K562 (cell line): ENCODE results near the gene SCYL1. TPM values are rescaled to one million over a fixed set of nuclear protein-coding genes. Genes with fewer than 3 reads are reported as not detected.

Experiments used
- BCL6 ChIP-seq: fragments of 250-450 bp; sonication (Bioruptor Pico); IDR thresholded peaks from 2 replicates; pipeline ENCODE4 v1.4.0; 2020
- BRF1 ChIP-seq: IDR thresholded peaks from 3 replicates; pipeline ENCODE4 v1.6.1; 2011; ENCODE audit warnings: borderline replicate concordance, mild to moderate bottlenecking; ENCODE audit not compliant: insufficient read length; ENCODE audit errors: extremely low read depth
- FOXK1 ChIP-seq: sonication (generic); formaldehyde crosslinking; IDR thresholded peaks from 2 replicates; pipeline ENCODE4 v1.8.0; 2022; ENCODE audit warnings: missing genetic modification reagents, mild to moderate bottlenecking, borderline replicate concordance
- HNRNPL ChIP-seq: fragments of 200-400 bp; formaldehyde crosslinking; IDR thresholded peaks from 2 replicates; pipeline ENCODE4 v1.6.1; 2017; ENCODE audit warnings: low read depth, mild to moderate bottlenecking, low read length
- ILF3 ChIP-seq: fragments of 450-650 bp; IDR thresholded peaks from 2 replicates; pipeline ENCODE4 v1.6.1; 2018; ENCODE audit warnings: antibody characterized with exemption, mild to moderate bottlenecking, moderate library complexity, borderline replicate concordance
- MAZ ChIP-seq, 2 experiments: fragments of 450-650 bp in 1 of 2; sonication (generic) in 1 of 2; formaldehyde crosslinking; IDR thresholded peaks in 1 of 2; conservative IDR thresholded peaks in 1 of 2; 2 replicates each; pipeline versions ENCODE4 v1.4.0 to v1.5.0; 2020; ENCODE audit warnings: mild to moderate bottlenecking in 1 of 2, missing genetic modification reagents in 1 of 2
- SIN3B ChIP-seq: fragments of 450-650 bp; IDR thresholded peaks from 2 replicates; pipeline ENCODE4 v1.6.1; 2017; ENCODE audit warnings: low read depth, mild to moderate bottlenecking, moderate library complexity
- SMARCC2 ChIP-seq: fragments of 450-650 bp; IDR thresholded peaks from 2 replicates; pipeline ENCODE4 v1.6.1; 2017; ENCODE audit warnings: antibody characterized with exemption, moderate library complexity, mild to moderate bottlenecking, low read depth
- XRCC4 ChIP-seq: IDR thresholded peaks from one replicate; pipeline ENCODE4 v1.6.1; 2011; ENCODE audit not compliant: insufficient read depth, insufficient read length; ENCODE audit errors: extremely low read depth
- ZBED1 ChIP-seq: IDR thresholded peaks from 2 replicates; pipeline ENCODE4 v1.6.1; 2014
- ZNF184 ChIP-seq: sonication (generic); formaldehyde crosslinking; IDR thresholded peaks from 2 replicates; pipeline ENCODE4 v1.5.0; 2020; ENCODE audit warnings: missing genetic modification reagents
- polyA plus RNA-seq, 8 experiments: library from polyadenylated mRNA; depleted of rRNA in 4 of 8; stranded (reverse) in 5 of 8; unstranded in 3 of 8; fragments of >200 nt; fragmentation: Nextera tagmentation in 2 of 8; fragmentation: Illumina TruSeq in 1 of 8; extraction: Ambion mirVana in 2 of 8; extraction: Trizol in 1 of 8; gene quantifications; 2 replicates each; pipeline versions ENCODE4 v1.2.1 to v1.2.3, GENCODE V29; 2011 to 2014; ENCODE audit warnings: inconsistent platforms in 1 of 8, missing spikeins in 1 of 8
- total RNA-seq, 7 experiments: library from RNA; depleted of rRNA in 6 of 7; stranded (reverse); fragments of >200 nt in 6 of 7; fragmentation: Illumina TruSeq in 2 of 7; extraction: Trizol in 2 of 7; gene quantifications; 2 replicates each; pipeline versions ENCODE4 v1.2.1 to v1.2.3, GENCODE V29; 2011 to 2021; ENCODE audit warnings: low replicate concordance in 1 of 7
- TF ChIP-seq, protein P1 (sequence below): fragments of 200-800 bp; sonication (Bioruptor generic); IDR thresholded peaks from 2 replicates; pipeline ENCODE4 v1.6.1; 2016; ENCODE audit warnings: missing genetic modification characterization, missing compliant biosample characterization
- TF ChIP-seq, protein P2 (sequence below): sonication (generic); formaldehyde crosslinking; IDR thresholded peaks from 2 replicates; pipeline ENCODE4 v1.8.1; 2022; ENCODE audit warnings: missing genetic modification reagents
- TF ChIP-seq, protein P3 (sequence below), 2 experiments: fragments of 150-350 bp in 1 of 2; IDR thresholded peaks; 2 replicates each; pipeline ENCODE4 v1.6.1; 2012 to 2016; ENCODE audit warnings: low read depth in 2 of 2, low read length in 2 of 2, mild to moderate bottlenecking in 1 of 2, moderate library complexity in 1 of 2
- TF ChIP-seq, protein P4 (sequence below): sonication (generic); formaldehyde crosslinking; IDR thresholded peaks from 2 replicates; pipeline ENCODE4 v1.4.0; 2020; ENCODE audit warnings: mild to moderate bottlenecking, missing genetic modification reagents

The SCYL1 gene
- total and polyA plus RNA-seq, 9 of the 15 experiments (the other 6 are each of a cell fraction or from before 2014, with no cell fraction given), result 1.9 to 145 (median 57.6) TPM

DNA sequence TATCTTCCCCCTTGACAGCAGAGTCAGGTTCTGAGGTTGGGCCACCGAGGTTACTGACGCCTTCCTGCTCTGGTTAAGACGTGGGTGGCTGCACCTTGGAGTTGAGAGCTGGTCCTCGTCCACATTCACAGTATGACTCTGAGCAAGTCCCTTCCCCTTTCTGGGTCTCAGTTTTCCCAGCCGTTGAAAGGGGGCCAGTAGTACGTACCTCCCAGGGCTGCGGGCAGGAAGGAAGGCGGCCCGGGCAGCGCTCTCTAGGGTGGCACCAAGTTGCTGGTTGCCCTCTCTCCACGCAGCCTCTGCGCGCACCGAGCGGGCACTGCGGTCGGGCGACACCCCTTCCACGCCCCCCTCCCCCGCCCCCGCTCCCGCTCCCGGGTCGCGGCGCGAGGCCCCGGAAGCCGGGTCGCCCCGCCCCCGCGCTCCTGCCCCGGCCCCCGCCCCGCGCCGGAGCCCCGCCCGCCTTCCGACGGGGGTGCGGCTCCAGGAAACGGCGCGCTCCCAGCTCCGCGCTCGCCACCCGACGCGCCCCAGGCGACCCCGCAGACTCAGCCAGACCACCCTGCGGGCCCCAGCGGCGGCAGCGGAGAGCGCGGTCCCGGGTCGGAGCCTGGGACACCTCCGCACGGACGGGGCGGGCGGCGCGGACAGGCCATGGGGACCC is 50.8 kb downstream of the SCYL1 start, which contains the start of gene EHBP1L1 (continued):
- TF ChIP-seq XRCC4 (no peak), BCL6 (no peak), ILF3 (no peak), ZBED1 (no peak), BRF1 (no peak), SIN3B (peak; percentile 28; the same call in 1 of the 2 replicates), HNRNPL (0 out of 2 replicates have a peak, but pooled peaks have one; percentile 27), FOXK1 (CRISPR knock-in tag) (no peak), ZNF184 (CRISPR knock-in tag) (no peak), MAZ (CRISPR knock-in tag; conservative IDR thresholded peaks at IDR 0.05 in 1 of 2, IDR thresholded peaks at IDR 0.05 in 1 of 2) (peak; percentile 60 to 89; a peak in 3 of 4 replicates), SMARCC2 (no peak)
- TF ChIP-seq, protein P1, sequence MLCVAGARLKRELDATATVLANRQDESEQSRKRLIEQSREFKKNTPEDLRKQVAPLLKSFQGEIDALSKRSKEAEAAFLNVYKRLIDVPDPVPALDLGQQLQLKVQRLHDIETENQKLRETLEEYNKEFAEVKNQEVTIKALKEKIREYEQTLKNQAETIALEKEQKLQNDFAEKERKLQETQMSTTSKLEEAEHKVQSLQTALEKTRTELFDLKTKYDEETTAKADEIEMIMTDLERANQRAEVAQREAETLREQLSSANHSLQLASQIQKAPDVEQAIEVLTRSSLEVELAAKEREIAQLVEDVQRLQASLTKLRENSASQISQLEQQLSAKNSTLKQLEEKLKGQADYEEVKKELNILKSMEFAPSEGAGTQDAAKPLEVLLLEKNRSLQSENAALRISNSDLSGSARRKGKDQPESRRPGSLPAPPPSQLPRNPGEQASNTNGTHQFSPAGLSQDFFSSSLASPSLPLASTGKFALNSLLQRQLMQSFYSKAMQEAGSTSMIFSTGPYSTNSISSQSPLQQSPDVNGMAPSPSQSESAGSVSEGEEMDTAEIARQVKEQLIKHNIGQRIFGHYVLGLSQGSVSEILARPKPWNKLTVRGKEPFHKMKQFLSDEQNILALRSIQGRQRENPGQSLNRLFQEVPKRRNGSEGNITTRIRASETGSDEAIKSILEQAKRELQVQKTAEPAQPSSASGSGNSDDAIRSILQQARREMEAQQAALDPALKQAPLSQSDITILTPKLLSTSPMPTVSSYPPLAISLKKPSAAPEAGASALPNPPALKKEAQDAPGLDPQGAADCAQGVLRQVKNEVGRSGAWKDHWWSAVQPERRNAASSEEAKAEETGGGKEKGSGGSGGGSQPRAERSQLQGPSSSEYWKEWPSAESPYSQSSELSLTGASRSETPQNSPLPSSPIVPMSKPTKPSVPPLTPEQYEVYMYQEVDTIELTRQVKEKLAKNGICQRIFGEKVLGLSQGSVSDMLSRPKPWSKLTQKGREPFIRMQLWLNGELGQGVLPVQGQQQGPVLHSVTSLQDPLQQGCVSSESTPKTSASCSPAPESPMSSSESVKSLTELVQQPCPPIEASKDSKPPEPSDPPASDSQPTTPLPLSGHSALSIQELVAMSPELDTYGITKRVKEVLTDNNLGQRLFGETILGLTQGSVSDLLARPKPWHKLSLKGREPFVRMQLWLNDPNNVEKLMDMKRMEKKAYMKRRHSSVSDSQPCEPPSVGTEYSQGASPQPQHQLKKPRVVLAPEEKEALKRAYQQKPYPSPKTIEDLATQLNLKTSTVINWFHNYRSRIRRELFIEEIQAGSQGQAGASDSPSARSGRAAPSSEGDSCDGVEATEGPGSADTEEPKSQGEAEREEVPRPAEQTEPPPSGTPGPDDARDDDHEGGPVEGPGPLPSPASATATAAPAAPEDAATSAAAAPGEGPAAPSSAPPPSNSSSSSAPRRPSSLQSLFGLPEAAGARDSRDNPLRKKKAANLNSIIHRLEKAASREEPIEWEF (CRISPR knock-in tag), result no peak
- TF ChIP-seq, protein P2, sequence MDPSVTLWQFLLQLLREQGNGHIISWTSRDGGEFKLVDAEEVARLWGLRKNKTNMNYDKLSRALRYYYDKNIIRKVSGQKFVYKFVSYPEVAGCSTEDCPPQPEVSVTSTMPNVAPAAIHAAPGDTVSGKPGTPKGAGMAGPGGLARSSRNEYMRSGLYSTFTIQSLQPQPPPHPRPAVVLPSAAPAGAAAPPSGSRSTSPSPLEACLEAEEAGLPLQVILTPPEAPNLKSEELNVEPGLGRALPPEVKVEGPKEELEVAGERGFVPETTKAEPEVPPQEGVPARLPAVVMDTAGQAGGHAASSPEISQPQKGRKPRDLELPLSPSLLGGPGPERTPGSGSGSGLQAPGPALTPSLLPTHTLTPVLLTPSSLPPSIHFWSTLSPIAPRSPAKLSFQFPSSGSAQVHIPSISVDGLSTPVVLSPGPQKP (CRISPR knock-in tag), result no peak
- TF ChIP-seq, protein P3, sequence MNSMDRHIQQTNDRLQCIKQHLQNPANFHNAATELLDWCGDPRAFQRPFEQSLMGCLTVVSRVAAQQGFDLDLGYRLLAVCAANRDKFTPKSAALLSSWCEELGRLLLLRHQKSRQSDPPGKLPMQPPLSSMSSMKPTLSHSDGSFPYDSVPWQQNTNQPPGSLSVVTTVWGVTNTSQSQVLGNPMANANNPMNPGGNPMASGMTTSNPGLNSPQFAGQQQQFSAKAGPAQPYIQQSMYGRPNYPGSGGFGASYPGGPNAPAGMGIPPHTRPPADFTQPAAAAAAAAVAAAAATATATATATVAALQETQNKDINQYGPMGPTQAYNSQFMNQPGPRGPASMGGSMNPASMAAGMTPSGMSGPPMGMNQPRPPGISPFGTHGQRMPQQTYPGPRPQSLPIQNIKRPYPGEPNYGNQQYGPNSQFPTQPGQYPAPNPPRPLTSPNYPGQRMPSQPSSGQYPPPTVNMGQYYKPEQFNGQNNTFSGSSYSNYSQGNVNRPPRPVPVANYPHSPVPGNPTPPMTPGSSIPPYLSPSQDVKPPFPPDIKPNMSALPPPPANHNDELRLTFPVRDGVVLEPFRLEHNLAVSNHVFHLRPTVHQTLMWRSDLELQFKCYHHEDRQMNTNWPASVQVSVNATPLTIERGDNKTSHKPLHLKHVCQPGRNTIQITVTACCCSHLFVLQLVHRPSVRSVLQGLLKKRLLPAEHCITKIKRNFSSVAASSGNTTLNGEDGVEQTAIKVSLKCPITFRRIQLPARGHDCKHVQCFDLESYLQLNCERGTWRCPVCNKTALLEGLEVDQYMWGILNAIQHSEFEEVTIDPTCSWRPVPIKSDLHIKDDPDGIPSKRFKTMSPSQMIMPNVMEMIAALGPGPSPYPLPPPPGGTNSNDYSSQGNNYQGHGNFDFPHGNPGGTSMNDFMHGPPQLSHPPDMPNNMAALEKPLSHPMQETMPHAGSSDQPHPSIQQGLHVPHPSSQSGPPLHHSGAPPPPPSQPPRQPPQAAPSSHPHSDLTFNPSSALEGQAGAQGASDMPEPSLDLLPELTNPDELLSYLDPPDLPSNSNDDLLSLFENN (IDR thresholded peaks at IDR 0.05; ENCODE audit: low read depth in 2 of 2, low read length in 2 of 2), result no peak
- TF ChIP-seq, protein P4, sequence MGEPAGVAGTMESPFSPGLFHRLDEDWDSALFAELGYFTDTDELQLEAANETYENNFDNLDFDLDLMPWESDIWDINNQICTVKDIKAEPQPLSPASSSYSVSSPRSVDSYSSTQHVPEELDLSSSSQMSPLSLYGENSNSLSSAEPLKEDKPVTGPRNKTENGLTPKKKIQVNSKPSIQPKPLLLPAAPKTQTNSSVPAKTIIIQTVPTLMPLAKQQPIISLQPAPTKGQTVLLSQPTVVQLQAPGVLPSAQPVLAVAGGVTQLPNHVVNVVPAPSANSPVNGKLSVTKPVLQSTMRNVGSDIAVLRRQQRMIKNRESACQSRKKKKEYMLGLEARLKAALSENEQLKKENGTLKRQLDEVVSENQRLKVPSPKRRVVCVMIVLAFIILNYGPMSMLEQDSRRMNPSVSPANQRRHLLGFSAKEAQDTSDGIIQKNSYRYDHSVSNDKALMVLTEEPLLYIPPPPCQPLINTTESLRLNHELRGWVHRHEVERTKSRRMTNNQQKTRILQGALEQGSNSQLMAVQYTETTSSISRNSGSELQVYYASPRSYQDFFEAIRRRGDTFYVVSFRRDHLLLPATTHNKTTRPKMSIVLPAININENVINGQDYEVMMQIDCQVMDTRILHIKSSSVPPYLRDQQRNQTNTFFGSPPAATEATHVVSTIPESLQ (CRISPR knock-in tag), result no peak
